Activated T-cell treated with anti-CD3 and anti-CD28 coated beads, Interleukin-2, amount 50 U/mL, for 48 hours (primary cell): ENCODE measurements around the gene IL17RE.

ENCODE experiments used
- DNase-seq, 2 experiments: peaks; one replicate each; pipeline ENCODE4 v3.0.0-alpha.2; 2020

IL17RE gene

DNA sequence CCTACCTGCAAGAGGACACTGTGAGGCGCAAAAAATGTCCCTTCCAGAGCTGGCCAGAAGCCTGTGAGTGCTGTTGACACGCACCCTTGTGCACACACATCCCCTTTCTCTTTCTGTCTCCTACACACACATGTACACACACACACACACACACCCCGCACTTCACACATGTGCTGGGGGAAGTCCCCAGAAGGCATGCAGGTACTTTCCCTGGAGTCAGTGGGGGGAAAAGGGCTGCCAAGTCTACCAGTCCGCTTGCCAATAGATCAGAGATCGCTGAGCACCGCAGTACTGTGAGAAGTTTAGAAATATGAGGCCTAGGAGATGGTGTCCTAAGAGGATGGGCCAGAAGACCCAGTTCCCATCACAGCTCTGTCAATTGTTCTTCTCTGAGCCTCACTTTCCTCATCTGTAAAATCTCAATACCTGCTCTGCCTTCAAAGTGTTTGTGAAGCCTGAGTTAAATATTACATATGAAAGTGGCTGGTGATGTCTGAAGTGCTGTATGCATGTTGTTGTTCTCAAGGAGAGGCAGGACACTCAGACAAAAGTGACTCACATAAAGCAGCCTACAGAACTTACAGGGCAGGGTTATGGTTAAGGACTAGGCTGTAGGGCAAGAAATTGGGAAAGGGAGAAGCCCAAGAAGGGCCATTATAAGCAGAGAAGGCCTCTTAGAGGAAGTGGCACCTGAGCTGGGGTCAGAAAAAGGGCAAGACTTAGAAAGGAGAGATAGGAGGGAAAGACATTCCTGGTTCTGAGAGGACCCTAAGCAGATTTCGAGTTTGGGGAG, 6.8 kb downstream of the IL17RE start:
- no peak for DNase-seq

DNA sequence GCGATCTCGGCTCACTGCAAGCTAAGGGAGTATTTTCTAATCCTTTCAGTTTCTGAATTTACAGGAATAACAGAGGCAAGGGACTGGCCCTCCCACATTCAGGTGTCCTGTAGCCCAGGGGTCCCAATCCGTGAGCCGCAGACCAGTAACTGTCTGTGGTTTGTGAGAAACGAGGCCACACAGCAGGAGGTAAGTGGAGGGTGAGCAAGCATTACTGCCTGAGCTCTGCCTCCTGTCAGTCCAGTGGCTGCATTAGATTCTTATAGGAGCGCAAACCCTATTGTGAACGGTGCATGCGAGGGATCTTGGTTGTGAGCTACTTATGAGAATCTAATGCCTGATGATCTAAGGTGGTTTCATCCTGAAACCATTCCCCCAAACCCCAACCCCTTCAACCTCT, 9.2 kb downstream of the IL17RE start:
- DNase-seq = no peak

DNA sequence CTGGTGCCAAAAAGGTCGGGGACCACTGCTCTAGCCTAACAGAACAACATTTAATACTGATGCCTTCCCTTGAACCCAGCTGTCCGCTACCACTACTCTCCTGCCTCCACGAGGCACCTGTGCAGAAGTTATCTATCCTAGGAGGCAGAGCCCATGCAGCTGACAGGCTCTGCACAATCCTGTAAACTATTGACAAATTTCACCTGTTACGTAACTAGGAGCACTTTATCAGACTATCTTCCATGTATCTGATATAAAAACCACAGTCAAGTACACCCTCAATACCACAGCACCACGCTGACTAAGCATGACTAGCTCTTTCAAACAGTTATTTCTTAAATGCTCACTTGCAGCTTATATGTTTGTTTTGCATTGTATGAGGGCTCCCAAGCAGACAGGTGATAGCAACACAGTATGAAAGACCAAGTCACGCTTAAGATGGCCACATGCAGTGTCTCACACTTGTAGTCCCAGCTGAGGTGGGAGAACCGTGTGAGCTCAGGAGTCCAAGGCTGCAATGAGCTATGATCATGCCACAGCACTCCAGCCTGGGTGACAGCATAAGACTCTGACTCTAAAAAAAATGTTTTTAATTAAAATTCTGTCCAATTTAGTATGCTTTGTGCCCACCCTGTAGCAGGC, 9.8 kb downstream of the IL17RE start:
- DNase-seq = no peak

DNA sequence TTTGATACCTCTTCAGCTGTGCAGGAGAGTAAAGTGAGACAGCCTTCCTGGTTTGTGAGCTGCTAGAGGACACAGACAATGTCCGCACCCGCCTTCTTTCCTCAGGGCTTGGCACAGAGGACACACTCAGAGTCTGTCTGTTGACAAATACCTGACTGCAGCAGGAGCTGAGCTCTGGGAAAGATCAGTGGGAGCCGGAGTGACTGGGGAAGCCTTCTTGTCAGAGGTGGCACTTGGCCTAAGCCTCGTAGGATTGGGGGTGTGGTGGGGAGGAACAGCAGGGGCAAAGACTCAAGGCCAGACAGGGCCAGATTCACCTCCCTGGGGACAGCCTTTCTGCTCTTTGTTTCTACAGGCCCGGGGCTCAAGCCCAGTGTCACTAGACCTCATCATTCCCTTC, 11.0 kb downstream of the IL17RE start:
- DNase-seq = no peak

DNA sequence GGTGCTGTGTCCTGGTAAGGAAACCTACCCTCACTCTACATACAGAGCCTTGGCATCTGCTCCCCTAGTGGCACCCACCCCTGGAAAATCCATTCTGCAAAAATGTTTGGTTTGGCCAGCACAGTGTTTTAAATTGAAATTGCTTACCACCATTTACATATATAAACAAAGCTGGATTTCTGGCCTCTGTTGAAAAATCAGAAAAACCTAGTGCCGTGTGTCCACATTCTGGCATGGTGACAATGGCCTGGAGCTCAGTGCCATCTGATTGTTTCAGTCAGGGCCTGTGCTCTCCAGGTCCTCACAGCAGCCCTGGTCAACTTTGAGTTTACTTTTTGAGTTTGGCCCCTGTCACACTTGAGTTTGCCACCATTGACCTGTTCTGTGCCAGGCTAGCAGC, 11.4 kb downstream of the IL17RE start:
- no peak for DNase-seq

DNA sequence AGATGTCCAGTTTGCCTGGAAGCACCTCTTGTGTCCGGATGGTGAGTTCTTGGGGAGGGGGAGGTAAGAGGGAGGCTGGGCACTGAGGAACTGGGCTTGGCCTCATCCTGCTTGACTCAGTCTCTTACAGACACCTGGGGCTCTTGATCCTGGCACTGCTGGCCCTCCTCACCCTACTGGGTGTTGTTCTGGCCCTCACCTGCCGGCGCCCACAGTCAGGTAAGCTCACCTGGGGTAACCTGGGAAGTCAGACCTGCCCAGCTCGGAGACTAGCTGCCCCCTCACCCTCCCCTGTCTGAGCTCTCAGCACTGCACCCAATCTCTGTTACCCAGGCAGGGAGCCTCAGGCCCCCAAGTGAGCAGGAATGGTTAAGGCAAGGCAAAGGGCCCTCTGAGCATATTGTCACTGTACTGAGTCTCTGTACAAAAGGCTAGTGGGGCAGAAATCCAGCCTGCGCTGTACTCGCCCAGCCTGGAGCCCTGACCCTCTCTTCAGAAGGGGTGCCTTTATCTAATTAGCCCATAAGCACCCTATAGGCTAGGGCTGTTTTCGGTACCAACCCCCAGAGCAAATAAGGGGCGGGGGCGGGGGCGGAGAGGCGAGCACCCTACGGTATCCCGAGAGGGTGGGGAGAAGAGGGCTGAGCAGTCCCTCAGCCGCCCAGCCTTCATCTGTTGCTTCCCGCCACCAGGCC, 12.1 kb downstream of the IL17RE start:
- no peak for DNase-seq

DNA sequence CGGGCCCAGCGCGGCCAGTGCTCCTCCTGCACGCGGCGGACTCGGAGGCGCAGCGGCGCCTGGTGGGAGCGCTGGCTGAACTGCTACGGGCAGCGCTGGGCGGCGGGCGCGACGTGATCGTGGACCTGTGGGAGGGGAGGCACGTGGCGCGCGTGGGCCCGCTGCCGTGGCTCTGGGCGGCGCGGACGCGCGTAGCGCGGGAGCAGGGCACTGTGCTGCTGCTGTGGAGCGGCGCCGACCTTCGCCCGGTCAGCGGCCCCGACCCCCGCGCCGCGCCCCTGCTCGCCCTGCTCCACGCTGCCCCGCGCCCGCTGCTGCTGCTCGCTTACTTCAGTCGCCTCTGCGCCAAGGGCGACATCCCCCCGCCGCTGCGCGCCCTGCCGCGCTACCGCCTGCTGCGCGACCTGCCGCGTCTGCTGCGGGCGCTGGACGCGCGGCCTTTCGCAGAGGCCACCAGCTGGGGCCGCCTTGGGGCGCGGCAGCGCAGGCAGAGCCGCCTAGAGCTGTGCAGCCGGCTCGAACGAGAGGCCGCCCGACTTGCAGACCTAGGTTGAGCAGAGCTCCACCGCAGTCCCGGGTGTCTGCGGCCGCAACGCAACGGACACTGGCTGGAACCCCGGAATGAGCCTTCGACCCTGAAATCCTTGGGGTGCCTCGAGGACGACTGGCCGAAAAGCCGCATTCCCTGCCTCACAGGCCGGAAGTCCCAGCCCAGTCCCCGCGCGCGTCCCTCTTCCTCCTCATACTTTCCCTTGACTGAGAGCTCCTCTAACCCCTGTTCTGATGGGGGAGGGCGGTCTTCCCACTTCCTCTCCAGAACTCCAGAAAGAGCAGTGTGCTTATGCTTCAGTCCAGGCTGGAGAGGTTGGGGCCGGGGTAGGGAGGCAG, 12.8 kb downstream of the IL17RE start:
- DNase-seq = peak; percentile 50 to 56

DNA sequence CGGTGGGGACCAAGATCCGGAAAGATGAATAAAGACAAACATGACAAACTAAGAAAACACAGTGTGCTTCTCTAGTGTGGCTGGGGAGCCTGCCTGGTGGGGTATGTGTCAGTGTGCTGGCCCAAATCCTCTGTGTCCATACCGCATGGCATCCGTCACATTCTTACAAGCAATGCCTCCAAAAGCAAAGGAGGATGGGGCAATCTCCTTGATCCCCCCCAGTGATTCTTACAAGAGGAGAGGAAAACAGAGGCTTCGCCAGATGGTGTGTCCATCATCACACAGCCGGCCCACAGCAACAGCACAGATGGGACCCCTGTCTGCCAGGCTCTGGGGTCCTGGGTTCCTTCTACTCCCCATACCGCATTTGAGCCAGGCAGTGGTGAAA, 13.7 kb downstream of the IL17RE start:
- no peak for DNase-seq

DNA sequence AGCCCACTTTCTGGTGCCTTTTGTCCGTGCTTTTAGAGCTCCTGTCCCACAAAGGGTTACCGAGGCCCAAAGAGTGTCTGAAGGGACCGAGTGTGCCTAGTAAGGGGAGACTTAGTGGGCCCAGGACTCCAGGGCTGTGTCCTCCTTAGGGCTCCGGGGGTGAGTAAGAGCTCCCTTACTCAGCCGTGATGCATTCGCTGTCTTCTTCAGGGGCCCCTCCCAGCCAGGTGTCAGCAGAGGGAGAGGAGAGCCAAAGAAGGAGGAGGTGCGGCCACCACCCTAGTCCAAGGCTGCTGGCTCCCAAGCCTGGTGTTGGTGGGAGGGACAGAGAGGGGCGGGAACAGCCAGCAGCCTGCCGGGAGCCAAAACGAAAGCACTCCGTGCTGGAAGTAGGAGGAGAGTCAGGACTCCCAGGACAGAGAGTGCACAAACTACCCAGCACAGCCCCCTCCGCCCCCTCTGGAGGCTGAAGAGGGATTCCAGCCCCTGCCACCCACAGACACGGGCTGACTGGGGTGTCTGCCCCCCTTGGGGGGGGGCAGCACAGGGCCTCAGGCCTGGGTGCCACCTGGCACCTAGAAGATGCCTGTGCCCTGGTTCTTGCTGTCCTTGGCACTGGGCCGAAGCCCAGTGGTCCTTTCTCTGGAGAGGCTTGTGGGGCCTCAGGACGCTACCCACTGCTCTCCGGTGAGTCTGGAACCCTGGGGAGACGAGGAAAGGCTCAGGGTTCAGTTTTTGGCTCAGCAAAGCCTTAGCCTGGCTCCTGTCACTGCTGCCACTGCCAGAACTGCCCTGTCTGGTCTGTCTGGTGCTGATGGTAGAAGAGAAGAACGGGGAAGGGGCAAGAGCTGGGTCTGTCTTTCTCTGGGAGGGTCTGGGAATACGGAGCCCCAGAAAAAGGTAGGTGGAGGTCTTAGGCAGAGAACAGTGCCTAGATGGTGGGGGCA, 14.4 kb downstream of the IL17RE start, which contains the start of gene IL17RC:
IL17RC (plus strand) TSS at position 365 of the 947 bp plus-strand sequence; CDS start at position 583, 218 bp downstream.
- peak; percentile 71 to 72 for DNase-seq

DNA sequence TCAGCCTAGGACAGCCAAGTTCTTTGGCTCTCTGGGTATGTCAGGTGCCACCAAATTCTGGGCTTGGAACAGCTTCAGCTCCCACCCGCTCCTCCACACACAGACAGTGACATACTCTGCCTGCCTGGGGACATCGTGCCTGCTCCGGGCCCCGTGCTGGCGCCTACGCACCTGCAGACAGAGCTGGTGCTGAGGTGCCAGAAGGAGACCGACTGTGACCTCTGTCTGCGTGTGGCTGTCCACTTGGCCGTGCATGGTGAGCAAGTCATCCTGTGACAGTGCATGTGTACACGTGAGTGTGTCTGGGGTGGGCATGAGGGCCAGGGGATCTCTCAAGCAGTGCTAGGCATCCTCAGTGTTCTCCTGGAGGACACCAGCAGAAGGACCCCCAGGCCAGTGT, 15.2 kb downstream of the IL17RE start:
- DNase-seq = no peak

DNA sequence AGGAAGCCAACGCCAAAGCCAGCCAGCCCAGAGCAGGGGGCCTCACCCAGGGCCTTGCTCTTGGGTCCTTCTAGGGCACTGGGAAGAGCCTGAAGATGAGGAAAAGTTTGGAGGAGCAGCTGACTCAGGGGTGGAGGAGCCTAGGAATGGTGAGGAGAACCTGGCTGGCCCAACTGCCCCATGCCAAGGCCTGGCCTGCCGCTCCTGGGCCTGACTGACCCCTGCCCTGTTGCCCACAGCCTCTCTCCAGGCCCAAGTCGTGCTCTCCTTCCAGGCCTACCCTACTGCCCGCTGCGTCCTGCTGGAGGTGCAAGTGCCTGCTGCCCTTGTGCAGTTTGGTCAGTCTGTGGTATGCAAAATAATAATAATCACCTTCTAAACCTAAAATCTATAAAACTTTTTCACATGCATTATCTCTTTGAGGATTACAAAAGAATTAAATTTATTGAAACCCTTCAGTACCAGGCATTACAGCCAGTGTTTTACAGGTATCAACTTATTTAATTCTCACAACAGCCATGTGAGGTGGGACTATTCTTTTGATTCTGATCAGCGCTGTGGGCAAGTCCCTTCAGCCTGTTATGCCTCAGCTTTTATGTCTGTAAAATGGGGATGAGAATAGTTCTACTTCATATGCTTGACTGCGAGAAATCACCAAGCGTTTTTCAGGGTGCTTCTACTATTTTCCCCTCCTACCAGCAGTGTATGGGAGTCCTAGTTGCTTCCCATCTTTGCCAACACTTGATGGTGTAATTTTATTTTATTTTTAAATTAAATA, 15.8 kb downstream of the IL17RE start:
- DNase-seq = no peak

DNA sequence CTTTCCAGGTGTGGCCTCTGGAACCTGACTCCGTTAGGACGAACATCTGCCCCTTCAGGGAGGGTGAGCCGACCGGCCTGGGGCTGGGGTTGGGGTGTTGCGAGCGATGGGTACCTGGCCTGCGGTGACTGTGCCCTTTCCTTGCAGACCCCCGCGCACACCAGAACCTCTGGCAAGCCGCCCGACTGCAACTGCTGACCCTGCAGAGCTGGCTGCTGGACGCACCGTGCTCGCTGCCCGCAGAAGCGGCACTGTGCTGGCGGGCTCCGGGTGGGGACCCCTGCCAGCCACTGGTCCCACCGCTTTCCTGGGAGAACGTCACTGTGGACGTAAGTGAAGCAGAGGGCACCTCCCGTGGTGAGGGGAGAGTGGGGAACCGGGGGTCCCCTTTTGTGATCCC, 25.5 kb downstream of the IL17RE start:
- no peak for DNase-seq

DNA sequence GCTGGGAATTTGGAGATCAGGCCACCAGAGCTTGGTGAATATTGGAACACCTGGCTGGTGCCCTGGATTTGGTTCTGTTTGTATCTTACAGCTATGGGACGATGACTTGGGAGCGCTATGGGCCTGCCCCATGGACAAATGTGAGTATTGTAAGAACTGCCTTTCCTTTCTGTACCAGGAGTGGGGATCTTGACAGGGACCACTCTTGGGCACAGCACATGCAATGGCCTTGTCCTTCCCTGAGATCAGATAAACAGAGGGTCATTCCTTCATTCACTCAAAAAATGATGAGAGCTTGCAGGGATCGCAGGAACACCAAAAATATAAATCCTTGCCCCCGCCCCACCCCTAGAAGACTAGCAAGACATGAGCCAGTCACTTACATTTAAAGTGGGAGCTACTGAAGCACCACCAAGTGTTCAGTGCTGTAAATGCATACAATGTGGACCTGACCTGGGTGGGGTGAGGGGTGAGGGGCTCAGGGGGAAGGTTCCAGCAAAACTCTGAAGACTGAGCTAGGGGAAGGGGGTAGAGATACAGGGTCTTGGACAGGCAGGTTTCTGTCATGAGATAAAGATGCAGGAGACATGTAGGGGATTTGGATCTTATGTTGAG, 28.3 kb downstream of the IL17RE start:
- no peak for DNase-seq

DNA sequence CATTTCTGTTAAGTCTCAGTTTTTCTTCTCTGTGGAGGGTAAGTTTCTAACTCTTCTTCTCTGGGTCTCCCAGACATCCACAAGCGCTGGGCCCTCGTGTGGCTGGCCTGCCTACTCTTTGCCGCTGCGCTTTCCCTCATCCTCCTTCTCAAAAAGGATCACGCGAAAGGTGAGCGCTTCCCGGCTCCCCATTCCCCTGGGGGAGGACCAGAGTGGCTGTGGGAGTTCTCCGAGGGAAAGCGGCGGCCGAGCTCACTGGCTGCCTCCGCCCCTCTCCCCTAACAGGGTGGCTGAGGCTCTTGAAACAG, 29.8 kb downstream of the IL17RE start:
- no peak for DNase-seq

DNA sequence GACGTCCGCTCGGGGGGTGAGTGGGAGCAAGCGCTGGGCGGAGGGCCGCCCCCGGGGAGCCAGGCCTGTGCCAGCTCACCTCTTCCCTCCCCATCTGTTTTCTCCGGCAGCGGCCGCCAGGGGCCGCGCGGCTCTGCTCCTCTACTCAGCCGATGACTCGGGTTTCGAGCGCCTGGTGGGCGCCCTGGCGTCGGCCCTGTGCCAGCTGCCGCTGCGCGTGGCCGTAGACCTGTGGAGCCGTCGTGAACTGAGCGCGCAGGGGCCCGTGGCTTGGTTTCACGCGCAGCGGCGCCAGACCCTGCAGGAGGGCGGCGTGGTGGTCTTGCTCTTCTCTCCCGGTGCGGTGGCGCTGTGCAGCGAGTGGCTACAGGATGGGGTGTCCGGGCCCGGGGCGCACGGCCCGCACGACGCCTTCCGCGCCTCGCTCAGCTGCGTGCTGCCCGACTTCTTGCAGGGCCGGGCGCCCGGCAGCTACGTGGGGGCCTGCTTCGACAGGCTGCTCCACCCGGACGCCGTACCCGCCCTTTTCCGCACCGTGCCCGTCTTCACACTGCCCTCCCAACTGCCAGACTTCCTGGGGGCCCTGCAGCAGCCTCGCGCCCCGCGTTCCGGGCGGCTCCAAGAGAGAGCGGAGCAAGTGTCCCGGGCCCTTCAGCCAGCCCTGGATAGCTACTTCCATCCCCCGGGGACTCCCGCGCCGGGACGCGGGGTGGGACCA, 30.4 kb downstream of the IL17RE start:
- DNase-seq = peak; percentile 92 to 94

DNA sequence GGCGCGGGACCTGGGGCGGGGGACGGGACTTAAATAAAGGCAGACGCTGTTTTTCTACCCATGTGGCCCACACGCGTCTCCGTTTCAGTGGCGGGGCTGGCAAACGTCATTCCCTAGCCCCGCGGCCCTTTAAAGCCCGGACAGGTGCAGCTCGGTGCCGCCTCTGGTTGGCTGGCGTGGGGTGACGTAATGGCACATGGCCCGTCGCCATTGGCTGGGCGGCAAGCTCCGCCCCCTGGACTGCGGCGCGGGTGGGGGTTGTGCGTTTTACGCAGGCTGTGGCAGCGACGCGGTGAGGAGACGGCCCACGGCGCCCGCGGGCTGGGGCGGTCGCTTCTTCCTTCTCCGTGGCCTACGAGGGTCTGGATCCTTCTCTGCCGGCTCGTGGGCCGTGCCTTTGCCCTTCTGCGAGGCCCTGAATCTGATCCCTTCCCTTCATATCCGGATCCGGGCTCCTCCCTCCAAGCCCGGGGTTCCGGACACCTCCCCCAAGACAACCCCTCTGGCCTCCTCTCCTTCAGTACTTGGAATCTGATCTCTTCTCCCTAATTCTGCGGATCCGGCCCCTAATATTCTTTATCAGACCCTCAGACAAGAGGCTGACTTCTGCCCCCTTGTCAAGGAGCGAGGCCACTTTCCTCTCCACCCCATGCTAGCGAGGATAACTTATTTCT, 31.1 kb downstream of the IL17RE start, which contains the start of gene CRELD1:
CRELD1 (plus strand) TSS at position 274 of the 674 bp plus-strand sequence. CDS start 605 bp downstream, outside the sequence.
- peak; percentile 97 to 98 for DNase-seq

DNA sequence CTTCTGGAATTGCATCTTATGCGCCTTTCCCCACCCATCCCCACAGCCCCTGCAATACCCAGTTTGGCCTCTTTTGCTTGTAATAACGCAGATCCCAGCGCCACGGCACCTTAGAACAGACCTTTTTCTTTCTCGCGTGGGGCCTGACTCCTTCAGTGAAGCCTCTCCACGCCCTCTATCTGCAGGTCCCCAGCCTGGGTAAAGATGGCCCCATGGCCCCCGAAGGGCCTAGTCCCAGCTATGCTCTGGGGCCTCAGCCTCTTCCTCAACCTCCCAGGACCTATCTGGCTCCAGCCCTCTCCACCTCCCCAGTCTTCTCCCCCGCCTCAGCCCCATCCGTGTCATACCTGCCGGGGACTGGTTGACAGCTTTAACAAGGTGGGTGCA, 31.6 kb downstream of the IL17RE start:
- no peak for DNase-seq

DNA sequence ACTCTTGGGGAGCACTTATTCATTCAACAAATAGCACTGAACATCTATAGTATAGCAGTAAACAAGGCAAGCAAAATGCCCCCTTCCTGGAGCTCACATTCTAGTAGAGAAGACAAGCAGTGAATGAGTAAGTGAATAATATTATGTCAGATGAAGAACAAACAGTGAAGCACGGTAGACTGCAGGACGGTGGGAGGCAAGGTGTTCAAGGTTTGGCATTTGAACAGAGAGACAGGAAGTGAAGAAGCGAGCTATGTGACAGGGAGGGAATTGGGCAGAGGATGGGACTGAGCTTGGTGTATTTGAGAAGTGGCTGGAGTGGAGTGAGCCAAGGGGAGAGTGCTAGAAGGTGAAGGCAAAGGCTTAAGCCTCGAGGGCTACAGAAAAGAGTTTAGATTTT, 32.3 kb downstream of the IL17RE start:
- DNase-seq = no peak

DNA sequence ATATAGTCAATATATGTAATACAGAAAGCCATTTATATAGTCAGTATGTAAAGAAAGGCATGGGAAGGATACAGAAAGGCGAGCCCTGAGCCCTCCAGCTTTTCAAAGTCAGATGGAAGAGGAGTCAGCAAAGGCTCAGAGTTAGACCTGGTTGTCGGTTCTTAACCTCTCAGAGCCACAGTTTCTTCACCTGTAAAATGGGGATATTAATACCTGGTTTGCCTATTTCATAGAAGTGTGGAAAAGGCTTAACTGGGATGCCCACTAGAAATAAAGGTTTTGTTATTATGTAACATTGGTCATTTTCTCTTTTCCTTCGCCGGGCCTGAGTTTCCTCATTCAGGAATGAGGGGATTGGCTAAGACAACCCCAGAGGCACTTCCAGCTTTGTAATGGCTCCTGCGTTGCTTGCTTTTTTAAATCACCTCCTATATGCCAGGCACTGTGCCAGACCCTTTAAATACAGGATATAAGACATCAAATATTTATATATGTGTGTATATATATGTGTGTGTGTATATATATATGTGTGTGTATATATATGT, 33.4 kb downstream of the IL17RE start:
- DNase-seq = no peak
